ENCODE data around the gene GUCY1B1.

DNA sequence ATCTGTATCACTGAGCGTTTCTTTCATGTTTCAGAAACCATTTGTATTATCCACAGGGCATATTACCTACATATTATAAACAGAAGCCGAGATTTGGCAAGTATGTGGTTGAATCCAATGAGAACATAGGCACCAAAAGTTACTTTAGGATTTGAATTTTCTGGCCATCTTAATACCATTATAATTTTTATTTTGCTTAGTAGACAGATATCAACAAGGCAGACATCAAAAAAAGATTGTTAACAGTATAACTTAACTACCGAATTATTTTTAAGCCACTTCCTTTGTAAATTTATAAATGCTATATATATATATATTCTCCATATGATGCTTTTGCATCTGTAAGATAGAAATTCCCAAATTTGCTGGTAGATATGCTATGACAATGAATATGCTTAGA is 2.2 kb downstream of the GUCY1B1 start:
- TF ChIP-seq EZH2phosphoT487 (IDR thresholded peaks at IDR 0.05; ENCODE audit: low read depth, severe bottlenecking, unreplicated experiment) (no peak), CTCF (IDR thresholded peaks at IDR 0.05; ENCODE audit: poor library complexity) (no peak)

All from hepatocyte (in vitro differentiated cells).